SJCRH30 (cell line): ENCODE data around the gene TBC1D21. TPM values are rescaled to one million over a fixed set of nuclear protein-coding genes. Genes with fewer than 3 reads are reported as not detected.
A peak's percentile ranks its signal among the peaks of the same experiment; 100 is the strongest.

Source experiments
- DNase-seq, 2 experiments: peaks; one replicate each; pipeline ENCODE4 v3.0.0-alpha.2; 2015 to 2020
- H3K27ac ChIP-seq: fragments of 250-450 bp; sonication (Bioruptor Pico); 2 replicates; pipeline ENCODE4 v1.5.1; 2020; ENCODE audit warnings: mild to moderate bottlenecking, moderate library complexity
- H3K27me3 ChIP-seq: fragments of 250-450 bp; sonication (Bioruptor Pico); 2 replicates; pipeline ENCODE4 v1.5.1; 2020; ENCODE audit warnings: mild to moderate bottlenecking, moderate library complexity
- H3K36me3 ChIP-seq: fragments of 250-450 bp; sonication (Bioruptor Pico); 2 replicates; pipeline ENCODE4 v1.5.1; 2020; ENCODE audit warnings: mild to moderate bottlenecking, moderate library complexity
- H3K4me1 ChIP-seq: fragments of 250-450 bp; sonication (Bioruptor Pico); 2 replicates; pipeline ENCODE4 v1.5.1; 2020; ENCODE audit warnings: mild to moderate bottlenecking, moderate library complexity
- H3K4me3 ChIP-seq: fragments of 250-450 bp; sonication (Bioruptor Pico); 2 replicates; pipeline ENCODE4 v1.5.1; 2020; ENCODE audit warnings: mild to moderate bottlenecking, moderate library complexity
- H3K9me3 ChIP-seq: fragments of 250-450 bp; sonication (Bioruptor Pico); replicated peaks from 2 replicates; pipeline ENCODE4 v1.5.1; 2020; ENCODE audit warnings: mild to moderate bottlenecking, moderate library complexity
- total RNA-seq: library from RNA; depleted of rRNA; stranded (reverse); fragments of >200 nt; shearing (Covaris generic); gene quantifications from 2 replicates; pipeline ENCODE4 v1.2.3, GENCODE V29; 2014; rRNA removed

TBC1D21 gene
- not detected in 2 replicates for total RNA-seq

GRCh38 chr15:73873456-73873855 lies at the start of gene TBC1D21:
Gene TBC1D21 (plus strand): TSS chr15:73873564. CDS start chr15:73873710, 146 bp downstream.
- H3K27me3 ChIP-seq = peaks cover 17% of the 10 kb centered on the region; the same call in 1 of the 2 replicates
- H3K4me3 ChIP-seq = no peak within 1 kb of the TSS
- H3K36me3 ChIP-seq = no peaks in the 10 kb centered on the region
- H3K27ac ChIP-seq = no peak within 1 kb of the TSS
- no peak for DNase-seq
- no peaks in the 10 kb centered on the region for H3K4me1 ChIP-seq
- no peaks in the 10 kb centered on the region for H3K9me3 ChIP-seq

- no peak overlapping the region for H3K4me3 ChIP-seq
- no peaks in the 10 kb centered on the region; the same call in 1 of the 2 replicates for H3K9me3 ChIP-seq
- no peaks in the 10 kb centered on the region for H3K4me1 ChIP-seq
- H3K27me3 ChIP-seq = no peaks in the 10 kb centered on the region
- no peaks in the 10 kb centered on the region for H3K36me3 ChIP-seq
- no peak for DNase-seq
- no peak overlapping the region for H3K27ac ChIP-seq
These were observed 46.6 kb upstream of the TBC1D21 start for GRCh38 chr15:73826711-73827251.

- H3K4me1 ChIP-seq = no peaks in the 10 kb centered on the region
- no peaks in the 10 kb centered on the region for H3K9me3 ChIP-seq
- no peaks in the 10 kb centered on the region for H3K27me3 ChIP-seq
- H3K4me3 ChIP-seq = no peak overlapping the region
- DNase-seq = no peak
- H3K27ac ChIP-seq = no peak overlapping the region
- H3K36me3 ChIP-seq = no peaks in the 10 kb centered on the region
These were observed 43.8 kb upstream of the TBC1D21 start for GRCh38 chr15:73829523-73829922.

- no peak for DNase-seq
- H3K4me1 ChIP-seq = no peaks in the 10 kb centered on the region
- H3K9me3 ChIP-seq = no peaks in the 10 kb centered on the region
- no peak overlapping the region for H3K4me3 ChIP-seq
- peaks cover 3% of the 10 kb centered on the region; the same call in 1 of the 2 replicates for H3K27me3 ChIP-seq
- no peak overlapping the region for H3K27ac ChIP-seq
- H3K36me3 ChIP-seq = no peaks in the 10 kb centered on the region
These were observed 40.7 kb upstream of the TBC1D21 start for GRCh38 chr15:73832657-73833056.

DNA sequence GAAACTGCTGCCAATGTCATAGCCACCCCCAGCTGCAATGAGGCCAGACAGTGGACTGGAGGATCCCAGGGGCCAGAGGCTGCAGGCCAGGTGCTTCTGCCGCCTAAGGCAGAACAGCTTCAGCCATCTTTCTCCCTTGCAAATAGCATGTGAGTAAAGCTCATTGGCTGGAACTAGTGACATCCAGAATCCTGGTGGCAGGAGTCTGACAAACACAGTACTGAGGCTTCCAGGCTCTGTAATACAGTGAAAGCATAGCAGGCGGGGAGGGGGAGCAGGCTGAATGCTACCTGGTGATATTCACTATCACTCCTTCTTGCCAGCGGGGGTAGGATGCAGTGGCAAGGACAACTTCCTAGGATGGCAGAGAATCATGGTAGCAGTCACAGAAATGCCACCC lies 36.5 kb upstream of the TBC1D21 start:
- H3K4me3 ChIP-seq = no peak overlapping the region

GRCh38 chr15:73838831-73839426 lies 34.4 kb upstream of the TBC1D21 start:
- Histone ChIP-seq H3K4me3 (no peak overlapping the region), H3K9me3 (no peaks in the 10 kb centered on the region), H3K36me3 (no peaks in the 10 kb centered on the region), H3K4me1 (no peaks in the 10 kb centered on the region), H3K27me3 (peaks cover 18% of the 10 kb centered on the region), H3K27ac (no peak overlapping the region)
- peak; percentile 10 to 25 for DNase-seq

More for the DNA sequence above, 36.5 kb upstream of the TBC1D21 start:
- no peaks in the 10 kb centered on the region for H3K9me3 ChIP-seq
- no peak for DNase-seq
- no peak overlapping the region for H3K27ac ChIP-seq
- no peaks in the 10 kb centered on the region for H3K4me1 ChIP-seq
- peaks cover 12% of the 10 kb centered on the region for H3K27me3 ChIP-seq
- H3K36me3 ChIP-seq = no peaks in the 10 kb centered on the region

DNA sequence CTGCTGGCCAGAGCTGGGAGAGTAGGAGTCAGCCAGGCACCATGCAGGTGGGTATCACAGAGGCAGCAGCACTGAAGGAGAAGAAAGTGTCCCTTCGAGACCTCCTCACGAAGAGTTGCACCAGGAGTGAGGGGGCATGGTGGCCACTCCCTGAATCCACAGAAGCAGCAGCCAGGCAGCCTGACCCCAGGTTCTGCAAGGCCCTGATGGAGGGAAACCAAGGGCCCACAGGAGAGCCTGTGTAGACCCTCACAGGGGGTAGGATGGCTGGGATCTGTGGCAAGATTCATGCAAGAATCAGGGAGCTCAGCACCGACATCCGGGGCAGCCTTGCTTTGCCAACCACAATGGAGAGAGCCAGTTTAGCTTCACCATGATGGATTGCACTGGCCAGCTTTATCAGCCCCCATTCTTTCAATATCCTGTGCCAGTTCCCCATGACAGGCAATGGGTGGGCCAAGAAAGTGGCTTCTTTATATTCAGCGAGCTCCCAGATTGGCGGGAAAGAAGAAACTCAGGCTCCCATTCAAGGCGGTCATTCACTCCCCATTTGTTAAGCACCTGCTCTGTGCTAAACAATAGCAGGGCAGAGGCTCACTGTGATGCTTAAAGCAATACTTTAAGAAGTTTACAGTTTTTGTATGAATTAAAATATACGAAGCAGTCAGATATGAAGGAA lies 33.5 kb upstream of the TBC1D21 start:
- Histone ChIP-seq H3K27me3 (peaks cover 18% of the 10 kb centered on the region), H3K4me1 (no peaks in the 10 kb centered on the region), H3K9me3 (no peaks in the 10 kb centered on the region), H3K27ac (no peak overlapping the region), H3K4me3 (no peak overlapping the region), H3K36me3 (no peaks in the 10 kb centered on the region)
- no peak for DNase-seq

GRCh38 chr15:73840771-73841170 lies 32.6 kb upstream of the TBC1D21 start:
- Histone ChIP-seq H3K4me1 (no peaks in the 10 kb centered on the region), H3K36me3 (no peaks in the 10 kb centered on the region), H3K27ac (no peak overlapping the region), H3K4me3 (no peak overlapping the region), H3K9me3 (no peaks in the 10 kb centered on the region), H3K27me3 (peaks cover 22% of the 10 kb centered on the region)
- no peak for DNase-seq

GRCh38 chr15:73841756-73842725 lies 31.3 kb upstream of the TBC1D21 start:
- peaks cover 29% of the 10 kb centered on the region for H3K27me3 ChIP-seq
- H3K27ac ChIP-seq = no peak overlapping the region
- H3K9me3 ChIP-seq = no peaks in the 10 kb centered on the region
- H3K4me3 ChIP-seq = no peak overlapping the region
- no peaks in the 10 kb centered on the region for H3K4me1 ChIP-seq
- peak in 1 of 2 experiments; percentile 6 for DNase-seq
- no peaks in the 10 kb centered on the region for H3K36me3 ChIP-seq

DNA sequence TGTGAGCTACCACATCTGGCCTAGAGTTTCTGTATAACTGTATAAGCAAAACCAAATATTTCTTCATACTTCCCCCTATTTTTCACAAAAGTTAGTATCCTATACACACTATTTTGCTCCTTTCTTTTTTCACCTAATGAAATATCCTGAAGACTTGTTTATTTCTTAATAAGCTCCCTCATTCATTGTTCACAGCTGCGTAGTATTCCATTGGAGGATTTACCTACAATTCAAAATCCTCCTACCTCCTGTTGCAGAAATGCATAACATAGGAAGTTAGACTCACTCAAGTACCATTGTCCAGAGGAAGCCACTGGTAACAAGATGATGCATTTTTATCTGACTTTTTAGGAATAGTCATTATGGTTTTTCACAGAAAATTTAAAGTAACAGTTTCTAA lies 29.6 kb upstream of the TBC1D21 start:
- H3K4me3 ChIP-seq = no peak overlapping the region
- no peaks in the 10 kb centered on the region for H3K4me1 ChIP-seq
- no peaks in the 10 kb centered on the region for H3K9me3 ChIP-seq
- peaks cover 23% of the 10 kb centered on the region for H3K27me3 ChIP-seq
- H3K27ac ChIP-seq = no peak overlapping the region
- no peak for DNase-seq
- H3K36me3 ChIP-seq = no peaks in the 10 kb centered on the region

DNA sequence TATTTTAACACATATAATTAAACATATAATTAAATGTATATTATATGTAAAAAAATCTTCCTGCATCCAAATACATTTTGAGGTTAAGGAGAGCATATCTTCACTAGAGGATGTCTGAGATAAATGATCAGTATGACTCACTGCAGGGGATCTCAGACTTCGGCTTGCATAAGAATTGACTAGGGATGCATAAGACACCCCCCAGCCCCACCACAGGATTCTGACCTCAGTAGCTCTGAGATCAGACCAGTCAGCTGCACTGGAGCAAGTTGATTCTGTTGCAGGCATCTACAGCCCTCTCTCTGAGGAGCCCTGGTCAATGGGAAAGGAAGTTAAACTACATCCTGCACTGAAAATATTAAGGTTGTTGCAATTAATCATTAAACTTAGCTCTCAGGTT lies 29.0 kb upstream of the TBC1D21 start:
- Histone ChIP-seq H3K4me1 (no peaks in the 10 kb centered on the region), H3K27me3 (peaks cover 23% of the 10 kb centered on the region), H3K4me3 (no peak overlapping the region), H3K27ac (no peak overlapping the region), H3K36me3 (no peaks in the 10 kb centered on the region), H3K9me3 (no peaks in the 10 kb centered on the region)
- no peak for DNase-seq

- no peak for DNase-seq
- Histone ChIP-seq H3K4me3 (no peak overlapping the region), H3K27me3 (peaks cover 17% of the 10 kb centered on the region), H3K4me1 (no peaks in the 10 kb centered on the region), H3K27ac (no peak overlapping the region), H3K36me3 (no peaks in the 10 kb centered on the region), H3K9me3 (no peaks in the 10 kb centered on the region)
These were observed 27.9 kb upstream of the TBC1D21 start for GRCh38 chr15:73845507-73845906.

DNA sequence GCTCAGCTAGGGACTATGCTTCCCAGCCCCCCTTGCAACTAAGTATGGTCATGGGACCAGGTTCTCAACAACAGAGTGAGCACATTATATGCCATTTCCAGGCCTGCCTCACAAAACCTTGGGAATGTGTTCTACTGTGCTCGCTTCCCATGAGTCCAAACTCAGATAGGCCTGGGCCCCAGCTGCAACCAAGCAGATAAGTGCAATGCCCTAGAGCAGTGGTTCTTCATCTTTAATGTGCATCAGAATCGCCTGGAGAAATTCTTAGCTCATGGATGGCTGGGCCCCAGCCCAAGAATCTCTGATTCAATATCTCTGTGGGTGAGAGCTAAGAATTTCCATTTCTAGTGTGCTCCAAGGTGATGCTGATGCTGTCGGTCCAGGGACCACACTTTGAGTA lies 27.5 kb upstream of the TBC1D21 start:
- Histone ChIP-seq H3K27me3 (peaks cover 17% of the 10 kb centered on the region), H3K36me3 (no peaks in the 10 kb centered on the region), H3K9me3 (no peaks in the 10 kb centered on the region), H3K27ac (no peak overlapping the region), H3K4me3 (no peak overlapping the region), H3K4me1 (no peaks in the 10 kb centered on the region)
- no peak for DNase-seq

- no peaks in the 10 kb centered on the region for H3K36me3 ChIP-seq
- no peak for DNase-seq
- no peaks in the 10 kb centered on the region for H3K9me3 ChIP-seq
- peaks cover 11% of the 10 kb centered on the region; the same call in 1 of the 2 replicates for H3K27me3 ChIP-seq
- no peak overlapping the region for H3K27ac ChIP-seq
- no peaks in the 10 kb centered on the region for H3K4me1 ChIP-seq
- H3K4me3 ChIP-seq = no peak overlapping the region
These were observed 23.7 kb upstream of the TBC1D21 start for GRCh38 chr15:73849641-73850040.
